ENCODE measurements around the gene SLC25A44. TPM values are rescaled to one million over a fixed set of nuclear protein-coding genes. Genes with fewer than 3 reads are reported as not detected.
"Not testable (repeated sequence)": the region's sequence is repeated elsewhere in the genome, so short reads cannot be mapped to it uniquely, and the experiment has no call there.

SLC25A44 gene
- total RNA-seq, 1 experiment from 2014 or later = 40.2 TPM

GRCh38 chr1:156180471-156180870, 13.4 kb upstream of the SLC25A44 start:
- no peak overlapping the region for H4K5ac ChIP-seq (ENCODE audit: insufficient read length, low read depth, low read length)
- no peak overlapping the region for H3K9ac ChIP-seq (ENCODE audit: extremely low read depth, insufficient read length, low read length)
- H3K27me3 ChIP-seq (ENCODE audit: insufficient read depth, low read length) = no peaks in the 10 kb centered on the region
- H3K4me2 ChIP-seq (ENCODE audit: insufficient read depth, insufficient read length, low read length) = no peak overlapping the region
- no peak overlapping the region for H3K56ac ChIP-seq (ENCODE audit: insufficient read length, low read depth, low read length)
- H2BK12ac ChIP-seq (ENCODE audit: insufficient read length, low read depth, low read length) = peak overlapping the region; percentile 35
- no peak overlapping the region for H2BK15ac ChIP-seq (ENCODE audit: low read depth, low read length)
- H3K27ac ChIP-seq (ENCODE audit: insufficient read length, low read depth, low read length) = peak overlapping the region; percentile 57
- no peak overlapping the region for H3K23ac ChIP-seq (ENCODE audit: insufficient read length, low read depth, low read length)
- H2BK5ac ChIP-seq (ENCODE audit: insufficient read length, low read length) = no peak overlapping the region
- H3K79me2 ChIP-seq (ENCODE audit: insufficient read depth, low read length) = no peaks in the 10 kb centered on the region
- no peak overlapping the region for H4K8ac ChIP-seq (replicated peaks; ENCODE audit: insufficient read length, low read depth, low read length)
- H3K4me3 Mint-ChIP-seq = no peak overlapping the region
- no peak overlapping the region for H3K14ac ChIP-seq (ENCODE audit: insufficient read depth, low read length)
- H3K9me3 Mint-ChIP-seq = no peaks in the 10 kb centered on the region
- no peaks in the 10 kb centered on the region for H3K27me3 Mint-ChIP-seq (ENCODE audit: low read depth)
- DNase-seq = no peak
- WGBS (ENCODE audit: extremely low coverage, insufficient read length, low lambda C conversion rate) = no CpG with 5 or more reads among the region's 3 CpGs
- H2AFZ ChIP-seq (ENCODE audit: low read length) = no peak overlapping the region
- H3K4me1 ChIP-seq (ENCODE audit: insufficient read depth, low read length) = peaks cover 5% of the 10 kb centered on the region
- H4K91ac ChIP-seq (ENCODE audit: insufficient read length, low read depth, low read length) = no peak overlapping the region
- H3T11ph ChIP-seq (ENCODE audit: low read length) = no peak overlapping the region
- H3K4ac ChIP-seq (ENCODE audit: low read depth, low read length) = peak overlapping the region; percentile 80; the same call in 1 of the 2 replicates
- peaks cover 6 to 26% (median 15%) of the 10 kb centered on the region in 3 experiments; a peak in 6 of 7 replicates for H3K36me3 Mint-ChIP-seq (ENCODE audit: insufficient read depth in 1 of 3, low read depth in 3 of 3)
- H4K20me1 ChIP-seq (ENCODE audit: control insufficient read depth, insufficient read depth, insufficient read length) = no peaks in the 10 kb centered on the region
- H3K18ac ChIP-seq (ENCODE audit: insufficient read length, low read depth, low read length) = peak overlapping the region; percentile 82
- H2BK120ac ChIP-seq (ENCODE audit: low read depth, low read length, poor library complexity, severe bottlenecking) = no peak overlapping the region
- no peaks in the 10 kb centered on the region for H3K23me2 ChIP-seq (ENCODE audit: insufficient read length, low read depth, low read length, poor library complexity, severe bottlenecking)
- H3K4me1 Mint-ChIP-seq = peaks cover 45 to 69% of the 10 kb centered on the region in 2 experiments
- no peak overlapping the region for H2AK5ac ChIP-seq (ENCODE audit: insufficient read length, low read length)
- H2BK20ac ChIP-seq (ENCODE audit: low read depth, low read length, poor library complexity, severe bottlenecking) = peak overlapping the region; percentile 94
- H3K27ac Mint-ChIP-seq = peak overlapping the region; percentile 96 to 99 (median 99); a peak in 6 of 7 replicates
- H3K9me3 ChIP-seq (ENCODE audit: control insufficient read depth, low read depth, low read length) = no peaks in the 10 kb centered on the region
- no peak for TF ChIP-seq CTCF (conservative IDR thresholded peaks at IDR 0.05)
- no peaks in the 10 kb centered on the region for H3K79me1 ChIP-seq (ENCODE audit: insufficient read depth, low read depth, low read length, poor library complexity, severe bottlenecking)

- Mint-ChIP-seq H3K4me1 (peaks cover 42 to 63% of the 10 kb centered on the region in 2 experiments), H3K4me3 (peak overlapping the region; percentile 10 to 22; a peak in 4 of 5 replicates), H3K36me3 (ENCODE audit: insufficient read depth in 1 of 3, low read depth in 3 of 3) (peaks cover 6 to 28% (median 14%) of the 10 kb centered on the region in 3 experiments; a peak in 6 of 7 replicates), H3K27ac (peak overlapping the region; percentile 75 to 96 (median 91))
- H3K4me2 ChIP-seq (ENCODE audit: insufficient read depth, insufficient read length, low read length); H3K9me3 ChIP-seq (ENCODE audit: control insufficient read depth, low read depth, low read length); H3K23ac ChIP-seq (ENCODE audit: insufficient read length, low read depth, low read length); H3K4me1 ChIP-seq (ENCODE audit: insufficient read depth, low read length); H2AK5ac ChIP-seq (ENCODE audit: insufficient read length, low read length); H3K9me3 Mint-ChIP-seq; H2AFZ ChIP-seq (ENCODE audit: low read length); H3K79me1 ChIP-seq (ENCODE audit: insufficient read depth, low read depth, low read length, poor library complexity, severe bottlenecking); H3K14ac ChIP-seq (ENCODE audit: insufficient read depth, low read length); H3K27me3 ChIP-seq (ENCODE audit: insufficient read depth, low read length); H4K5ac ChIP-seq (ENCODE audit: insufficient read length, low read depth, low read length); H3K79me2 ChIP-seq (ENCODE audit: insufficient read depth, low read length); H3K56ac ChIP-seq (ENCODE audit: insufficient read length, low read depth, low read length); H2BK12ac ChIP-seq (ENCODE audit: insufficient read length, low read depth, low read length); H3K23me2 ChIP-seq (ENCODE audit: insufficient read length, low read depth, low read length, poor library complexity, severe bottlenecking); H2BK5ac ChIP-seq (ENCODE audit: insufficient read length, low read length); H3K4ac ChIP-seq (ENCODE audit: low read depth, low read length); H4K91ac ChIP-seq (ENCODE audit: insufficient read length, low read depth, low read length); H2BK120ac ChIP-seq (ENCODE audit: low read depth, low read length, poor library complexity, severe bottlenecking); H3K9ac ChIP-seq (ENCODE audit: extremely low read depth, insufficient read length, low read length); H3K27me3 Mint-ChIP-seq (ENCODE audit: low read depth); H4K8ac ChIP-seq (replicated peaks; ENCODE audit: insufficient read length, low read depth, low read length); H2BK15ac ChIP-seq (ENCODE audit: low read depth, low read length); H4K20me1 ChIP-seq (ENCODE audit: control insufficient read depth, insufficient read depth, insufficient read length); H3T11ph ChIP-seq (ENCODE audit: low read length); H3K18ac ChIP-seq (ENCODE audit: insufficient read length, low read depth, low read length): not testable (repeated sequence)
- WGBS (ENCODE audit: extremely low coverage, insufficient read length, low lambda C conversion rate) = no CpG with 5 or more reads among the region's 8 CpGs
- peak overlapping the region; percentile 86 for H2BK20ac ChIP-seq (ENCODE audit: low read depth, low read length, poor library complexity, severe bottlenecking)
- H3K27ac ChIP-seq (ENCODE audit: insufficient read length, low read depth, low read length) = peak overlapping the region; percentile 82
- DNase-seq = peak; percentile 80
Measured at GRCh38 chr1:156181391-156181924, 12.4 kb upstream of the SLC25A44 start.

Measured in H9 (cell line).